AG04449 (cell line): ENCODE measurements around the gene GRIN2A.

ENCODE experiments used
- CTCF ChIA-PET: fragments of 350-600 bp; formaldehyde crosslinking; extraction: SDS; loops from one replicate; lab custom pipeline; 2021; ENCODE audit warnings: antibody characterized with exemption; lab: Yijun Ruan, JAX
- POLR2A ChIA-PET: fragments of 400-600, 350-600 bp; formaldehyde crosslinking; extraction: SDS; loops from one replicate; lab custom pipeline; 2020; ENCODE audit warnings: antibody characterized with exemption, inconsistent platforms; lab: Yijun Ruan, JAX
- DNase-seq: peaks from one replicate; pipeline ENCODE4 v3.0.0-alpha.2; 2010; ENCODE audit warnings: low read depth, low spot score
- H3K4me3 ChIP-seq: 2 replicates; pipeline ENCODE4 v1.5.1; 2011; ENCODE audit warnings: low read depth, mild to moderate bottlenecking, control low read depth, low read length
- TF ChIP-seq, protein P1 (sequence below): IDR thresholded peaks from one replicate; pipeline ENCODE4 v1.5.1; 2011; ENCODE audit warnings: mild to moderate bottlenecking, moderate library complexity, low read length, control low read depth, inconsistent platforms; ENCODE audit not compliant: insufficient read depth; ENCODE audit errors: missing control alignments

Gene GRIN2A

DNA sequence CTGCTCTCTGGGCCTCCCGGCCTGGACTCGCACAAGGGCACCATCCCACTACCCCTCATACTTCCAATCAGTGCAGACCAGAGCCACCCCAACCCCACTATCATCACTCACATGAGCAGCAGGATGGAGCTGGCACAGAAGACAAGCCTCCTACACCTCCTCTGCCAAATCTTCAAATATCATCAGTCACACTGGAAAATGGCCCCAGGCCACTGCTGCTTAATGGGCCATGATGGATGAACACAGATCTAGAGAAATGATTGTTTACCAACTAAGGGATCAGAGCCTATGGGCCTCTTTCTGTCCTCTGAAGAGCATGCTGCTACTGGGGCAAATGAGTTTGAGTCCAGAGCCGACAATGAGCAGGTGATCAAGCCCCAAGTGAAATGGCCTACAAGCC is 165.5 kb downstream of the GRIN2A start:
- DNase-seq = no peak
- no peak overlapping the region for H3K4me3 ChIP-seq
- TF ChIP-seq, protein P1, sequence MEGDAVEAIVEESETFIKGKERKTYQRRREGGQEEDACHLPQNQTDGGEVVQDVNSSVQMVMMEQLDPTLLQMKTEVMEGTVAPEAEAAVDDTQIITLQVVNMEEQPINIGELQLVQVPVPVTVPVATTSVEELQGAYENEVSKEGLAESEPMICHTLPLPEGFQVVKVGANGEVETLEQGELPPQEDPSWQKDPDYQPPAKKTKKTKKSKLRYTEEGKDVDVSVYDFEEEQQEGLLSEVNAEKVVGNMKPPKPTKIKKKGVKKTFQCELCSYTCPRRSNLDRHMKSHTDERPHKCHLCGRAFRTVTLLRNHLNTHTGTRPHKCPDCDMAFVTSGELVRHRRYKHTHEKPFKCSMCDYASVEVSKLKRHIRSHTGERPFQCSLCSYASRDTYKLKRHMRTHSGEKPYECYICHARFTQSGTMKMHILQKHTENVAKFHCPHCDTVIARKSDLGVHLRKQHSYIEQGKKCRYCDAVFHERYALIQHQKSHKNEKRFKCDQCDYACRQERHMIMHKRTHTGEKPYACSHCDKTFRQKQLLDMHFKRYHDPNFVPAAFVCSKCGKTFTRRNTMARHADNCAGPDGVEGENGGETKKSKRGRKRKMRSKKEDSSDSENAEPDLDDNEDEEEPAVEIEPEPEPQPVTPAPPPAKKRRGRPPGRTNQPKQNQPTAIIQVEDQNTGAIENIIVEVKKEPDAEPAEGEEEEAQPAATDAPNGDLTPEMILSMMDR = no peak
- CTCF ChIA-PET = no interaction called here
- POLR2A ChIA-PET = no interaction called here

DNA sequence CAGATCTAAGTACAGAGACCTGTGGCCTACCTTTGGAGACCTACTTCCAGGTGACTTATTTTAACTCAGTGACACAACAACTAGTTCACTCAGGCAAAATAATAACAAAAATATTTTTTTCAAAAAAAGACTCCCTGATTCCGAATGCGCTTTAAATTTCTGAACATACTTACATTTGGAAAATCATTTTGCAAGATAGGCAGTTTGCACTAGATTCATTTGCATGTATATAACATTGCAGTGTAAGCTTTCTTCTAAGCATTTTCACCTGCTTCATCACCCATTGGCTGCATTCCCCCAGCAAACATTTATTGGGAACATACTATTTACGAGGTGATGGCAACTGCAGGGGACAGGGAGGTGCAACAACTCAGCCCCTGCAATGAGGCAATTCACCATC is 166.8 kb downstream of the GRIN2A start:
- DNase-seq = no peak
- TF ChIP-seq, protein P1 = no peak
- ChIA-PET POLR2A (no interaction called here), CTCF (no interaction called here)
- no peak overlapping the region for H3K4me3 ChIP-seq

DNA sequence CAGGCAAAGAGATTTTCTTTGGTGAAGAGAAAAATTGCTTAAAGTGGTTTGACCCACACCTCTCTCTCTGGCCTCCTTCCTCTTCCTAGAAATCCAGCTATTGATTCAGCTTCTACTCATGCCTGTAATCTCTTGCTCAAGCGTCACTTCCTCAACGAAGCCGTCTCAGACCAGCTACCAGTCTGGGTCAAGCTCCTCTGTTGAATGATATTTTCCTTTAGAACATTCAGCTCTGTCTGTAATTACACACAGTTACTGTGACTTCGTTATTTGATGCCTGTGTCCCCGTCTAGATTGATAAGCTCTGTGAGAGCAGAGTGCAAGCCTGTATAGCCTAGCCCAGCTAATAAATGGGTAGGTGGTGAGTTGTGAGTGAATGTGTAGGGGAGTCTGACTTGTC is 168.5 kb downstream of the GRIN2A start:
- no peak overlapping the region for H3K4me3 ChIP-seq
- TF ChIP-seq, protein P1 = no peak
- CTCF ChIA-PET = no interaction called here
- no peak for DNase-seq
- POLR2A ChIA-PET = no interaction called here

DNA sequence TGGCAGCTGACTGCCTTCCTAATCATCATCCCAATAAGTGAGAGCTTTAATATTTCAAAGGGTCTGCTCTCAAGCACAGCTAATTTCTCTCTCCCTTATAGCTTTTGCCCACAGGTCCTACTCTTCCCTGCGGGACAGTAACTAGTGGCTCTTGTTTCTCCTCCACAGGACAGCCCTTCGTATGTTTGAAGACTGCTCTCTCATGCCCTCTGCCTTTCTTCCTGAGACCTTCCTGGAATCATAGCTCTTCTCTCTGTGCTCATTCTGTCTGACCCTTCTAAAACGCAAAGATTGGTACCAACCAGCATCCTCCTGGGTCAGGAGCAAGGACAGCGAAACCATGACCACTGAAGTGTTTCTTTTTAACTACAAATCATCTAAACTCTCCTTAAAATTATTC is 168.9 kb downstream of the GRIN2A start:
- CTCF ChIA-PET = no interaction called here
- POLR2A ChIA-PET = no interaction called here
- no peak for DNase-seq
- no peak overlapping the region for H3K4me3 ChIP-seq
- TF ChIP-seq, protein P1 = no peak

DNA sequence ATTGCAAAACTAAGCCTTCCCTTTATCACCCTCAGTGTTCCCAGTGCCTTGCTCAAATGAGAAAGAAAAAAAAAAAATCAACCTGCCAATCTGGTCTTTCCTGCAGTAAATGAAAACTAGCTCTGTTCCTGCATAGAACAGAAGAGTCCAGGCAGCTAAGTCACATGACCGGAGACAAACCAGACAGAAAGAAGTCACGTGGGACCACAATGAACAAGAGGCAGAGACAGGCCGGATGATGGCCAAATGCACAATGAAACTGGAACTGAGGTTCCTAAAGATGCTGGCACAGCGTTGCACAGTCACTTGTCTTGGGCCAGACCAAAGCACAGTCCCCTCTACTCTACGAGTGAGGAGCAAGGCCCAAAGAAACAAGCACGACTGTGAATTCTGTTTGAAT is 172.5 kb downstream of the GRIN2A start:
- H3K4me3 ChIP-seq = no peak overlapping the region
- ChIA-PET POLR2A (no interaction called here), CTCF (no interaction called here)
- no peak for DNase-seq
- TF ChIP-seq, protein P1 = no peak

DNA sequence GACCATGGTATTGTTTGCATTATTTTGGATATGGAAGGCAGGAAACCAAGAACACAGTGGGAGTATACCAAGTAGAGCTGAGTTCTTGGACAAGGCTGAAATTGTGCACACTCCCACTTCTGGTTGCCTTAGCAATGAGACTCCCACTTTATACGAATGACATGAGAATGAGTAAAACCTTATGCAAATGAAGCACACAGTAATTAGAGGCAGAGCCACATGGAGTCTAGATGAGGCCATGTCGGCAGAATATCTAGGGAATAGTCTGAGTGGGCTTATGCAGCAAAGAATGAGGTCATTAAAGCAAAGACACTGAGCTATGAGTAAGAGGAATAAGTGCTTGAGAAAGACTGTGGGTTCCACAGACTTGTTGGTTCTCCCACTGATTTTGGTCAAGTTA is 178.7 kb downstream of the GRIN2A start:
- TF ChIP-seq, protein P1 = no peak
- DNase-seq = no peak

More for the DNA sequence above, 178.7 kb downstream of the GRIN2A start:
- H3K4me3 ChIP-seq = no peak overlapping the region
- CTCF ChIA-PET = no interaction called here
- POLR2A ChIA-PET = no interaction called here
